Tibial artery (tissue), 4 donors: ENCODE data around the gene CASP9.
"Not testable (repeated sequence)": the region's sequence is repeated elsewhere in the genome, so short reads cannot be mapped to it uniquely, and the experiment has no call there.

Source experiments
- DNase-seq, 2 donors: peaks; one replicate each; pipeline ENCODE4 v3.0.0-alpha.2; 2019
- H3K27ac ChIP-seq, 2 donors: fragments of 200-600 bp; sonication (generic) in 1 of 2; 1 replicate in 1 of 2; 2 replicates in 1 of 2; pipeline ENCODE4 v1.5.1; 2018 to 2019; ENCODE audit warnings: mild to moderate bottlenecking in 1 of 2
- H3K27me3 ChIP-seq, 2 donors: fragments of 200-600 bp; sonication (generic) in 1 of 2; one replicate each; pipeline versions ENCODE4 v1.5.1 to v1.6.0; 2016 to 2019
- H3K36me3 ChIP-seq, 3 donors: fragments of 200-600 bp; sonication (generic) in 2 of 3; one replicate each; pipeline ENCODE4 v1.5.1; 2016 to 2019; ENCODE audit warnings: mild to moderate bottlenecking in 2 of 3
- H3K4me1 ChIP-seq, 4 donors: fragments of 200-600 bp; sonication (generic) in 2 of 4; 1 replicate in 3 of 4; 2 replicates in 1 of 4; pipeline ENCODE4 v1.5.1; 2016 to 2019
- H3K4me3 ChIP-seq, 2 donors: fragments of 200-600 bp; sonication (generic) in 1 of 2; 1 replicate in 1 of 2; 2 replicates in 1 of 2; pipeline ENCODE4 v1.5.1; 2018 to 2019; ENCODE audit warnings: mild to moderate bottlenecking in 2 of 2
- H3K9me3 ChIP-seq, 3 donors: fragments of 200-600 bp; sonication (generic) in 1 of 3; one replicate each; pipeline ENCODE4 v1.5.1; 2016 to 2019
- CTCF ChIP-seq, 2 experiments: fragments of 200-600 bp in 1 of 2; fragments of 450-650 bp in 1 of 2; IDR thresholded peaks; one replicate each; pipeline ENCODE4 v1.5.1; 2017 to 2019; ENCODE audit warnings: antibody characterized with exemption in 2 of 2, mild to moderate bottlenecking in 1 of 2, moderate library complexity in 1 of 2
- intact Hi-C: fragments of 100-400 bp; cut with DNase I; formaldehyde crosslinking; loops from one replicate; pipeline ENCODE4 v1.15.0; 2023; ENCODE audit warnings: low total_unique reads

Gene CASP9

GRCh38 chr1:15479654-15480347 is 44.2 kb downstream of the CASP9 start:
- Histone ChIP-seq H3K4me3 (no peak overlapping the region), H3K9me3 (no peaks in the 10 kb centered on the region), H3K36me3 (peaks cover 0 to 18% (median 0%) of the 10 kb centered on the region in 3 donors), H3K27ac (no peak overlapping the region), H3K4me1 (no peaks in the 10 kb centered on the region), H3K27me3 (no peaks in the 10 kb centered on the region)
- DNase-seq, result no peak
- intact Hi-C loops, result no loop called here
- no peak for TF ChIP-seq CTCF (IDR thresholded peaks at IDR 0.05)

GRCh38 chr1:15477646-15478212 is 46.3 kb downstream of the CASP9 start:
- Histone ChIP-seq H3K9me3 (no peaks in the 10 kb centered on the region), H3K27ac (no peak overlapping the region), H3K4me3 (no peak overlapping the region), H3K36me3 (peaks cover 0 to 4% (median 0%) of the 10 kb centered on the region in 3 donors), H3K27me3 (no peaks in the 10 kb centered on the region), H3K4me1 (no peaks in the 10 kb centered on the region)
- no peak for DNase-seq
- no peak for TF ChIP-seq CTCF (IDR thresholded peaks at IDR 0.05)
- intact Hi-C loops, result no loop called here

DNA sequence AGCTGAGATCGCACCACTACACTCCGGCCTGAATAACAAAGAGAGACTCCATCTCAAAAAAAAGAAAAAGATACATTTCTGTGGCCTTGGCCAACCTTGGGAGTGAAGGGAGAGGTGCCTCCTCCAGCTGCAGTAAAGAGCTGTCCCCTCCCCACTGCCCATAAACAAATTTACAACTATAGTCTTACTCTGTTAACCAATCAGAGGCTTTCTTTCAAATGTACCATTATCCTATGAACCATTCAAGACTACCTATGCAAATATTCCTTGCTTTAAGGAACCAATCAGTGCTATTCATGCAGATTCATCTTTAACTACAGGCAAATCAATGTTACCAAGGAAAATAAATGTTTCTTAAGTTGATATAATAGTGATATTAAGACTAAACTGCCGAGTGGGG is 47.1 kb downstream of the CASP9 start:
- DNase-seq, result no peak
- Histone ChIP-seq H3K27ac (no peak overlapping the region), H3K9me3 (no peaks in the 10 kb centered on the region), H3K4me1 (no peaks in the 10 kb centered on the region), H3K36me3 (no peaks in the 10 kb centered on the region), H3K27me3 (no peaks in the 10 kb centered on the region), H3K4me3 (no peak overlapping the region)
- TF ChIP-seq CTCF (IDR thresholded peaks at IDR 0.05), result no peak
- intact Hi-C loops, result no loop called here

- intact Hi-C loops, result no loop called here
- no peak for DNase-seq
- Histone ChIP-seq H3K36me3 (no peaks in the 10 kb centered on the region), H3K4me1 (no peaks in the 10 kb centered on the region), H3K4me3 (no peak within 1 kb of the TSS), H3K9me3 (no peaks in the 10 kb centered on the region), H3K27me3 (no peaks in the 10 kb centered on the region), H3K27ac (no peak within 1 kb of the TSS)
- no peak for TF ChIP-seq CTCF (IDR thresholded peaks at IDR 0.05)
Measured at GRCh38 chr1:15475752-15476314, 48.2 kb downstream of the CASP9 start, which contains the start of gene CELA2B. TSS of gene CELA2B (plus strand) at chr1:15476104. CDS start at chr1:15476126, 22 bp downstream.

GRCh38 chr1:15472587-15472986 is 51.4 kb downstream of the CASP9 start:
- no peak for TF ChIP-seq CTCF (IDR thresholded peaks at IDR 0.05)
- no peak for DNase-seq
- no peak overlapping the region for H3K27ac ChIP-seq
- no peak overlapping the region for H3K4me3 ChIP-seq
- no peaks in the 10 kb centered on the region for H3K36me3 ChIP-seq
- H3K9me3 ChIP-seq, result no peaks in the 10 kb centered on the region
- H3K27me3 ChIP-seq, result no peaks in the 10 kb centered on the region
- intact Hi-C loops, result no loop called here
- no peaks in the 10 kb centered on the region for H3K4me1 ChIP-seq

GRCh38 chr1:15471723-15472122 is 52.3 kb downstream of the CASP9 start:
- H3K4me3 ChIP-seq, DNase-seq, H3K4me1 ChIP-seq, H3K36me3 ChIP-seq, H3K27ac ChIP-seq, intact Hi-C loops, H3K27me3 ChIP-seq, H3K9me3 ChIP-seq: not testable (repeated sequence)

- H3K4me1 ChIP-seq, H3K9me3 ChIP-seq, intact Hi-C loops, H3K27me3 ChIP-seq, H3K36me3 ChIP-seq, H3K4me3 ChIP-seq, DNase-seq, H3K27ac ChIP-seq: not testable (repeated sequence)
Measured at GRCh38 chr1:15471067-15471466, 52.9 kb downstream of the CASP9 start.

- H3K9me3 ChIP-seq, H3K4me3 ChIP-seq, H3K27ac ChIP-seq, H3K4me1 ChIP-seq, intact Hi-C loops, DNase-seq, H3K27me3 ChIP-seq, H3K36me3 ChIP-seq: not testable (repeated sequence)
Measured at GRCh38 chr1:15469821-15470448, 54.1 kb downstream of the CASP9 start.
